ENCODE data around the gene TBC1D8.

TBC1D8 gene

DNA sequence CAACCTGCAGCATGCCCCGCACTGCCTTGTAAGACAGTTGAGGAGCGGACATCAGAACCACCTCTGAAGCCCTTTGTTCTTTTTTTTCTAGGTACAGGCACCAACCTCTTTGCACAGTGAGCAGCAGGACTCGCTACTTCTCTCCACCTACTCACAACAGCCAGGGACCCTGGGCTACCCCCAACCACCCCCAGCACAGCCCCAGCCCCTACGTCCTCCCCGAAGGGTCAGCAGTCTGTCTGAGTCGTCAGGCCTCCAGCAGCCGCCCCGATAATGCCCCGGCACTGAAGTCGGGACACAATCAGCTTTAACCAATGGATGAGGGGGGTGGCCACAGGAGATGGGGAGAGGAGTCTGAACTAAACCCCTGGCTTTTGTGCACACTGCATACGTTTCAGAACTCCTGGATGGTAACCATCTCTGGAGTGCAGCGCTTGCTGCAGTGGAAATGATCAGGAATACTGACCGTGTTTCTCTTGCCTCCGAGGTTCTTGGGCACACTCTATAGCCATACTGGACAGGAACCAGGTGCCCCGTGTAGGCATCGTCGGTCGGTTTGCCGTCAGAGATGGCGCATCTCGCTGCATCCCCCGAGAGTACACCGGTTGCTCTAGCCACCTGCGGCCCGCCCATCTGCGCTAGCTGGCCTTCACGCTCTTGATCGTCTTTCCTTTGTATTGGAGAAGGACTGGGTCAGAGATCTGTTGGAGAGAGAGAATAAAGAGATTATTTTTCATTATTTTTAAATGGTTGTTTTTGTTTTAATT is 155.7 kb downstream of the TBC1D8 start:
- DNase-seq, result no peak

DNA sequence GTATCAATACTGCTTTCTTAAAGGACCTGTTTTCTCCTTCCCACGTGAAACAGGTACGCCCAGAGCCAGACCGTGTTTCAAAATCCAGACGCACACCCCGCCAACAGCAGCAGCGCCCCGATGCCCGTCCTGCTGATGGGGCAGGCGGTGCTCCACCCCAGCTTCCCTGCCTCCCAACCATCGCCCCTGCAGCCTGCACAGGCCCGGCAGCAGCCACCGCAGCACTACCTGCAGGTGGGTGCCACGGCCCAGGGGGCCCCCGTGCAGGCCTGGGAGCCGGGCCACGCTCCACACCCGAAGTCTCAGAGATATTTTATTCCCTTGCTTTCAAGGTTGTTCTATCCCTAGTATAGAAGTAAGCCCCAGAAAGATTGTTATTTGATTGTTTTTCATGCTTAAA is 157.9 kb downstream of the TBC1D8 start:
- no peak for DNase-seq

DNA sequence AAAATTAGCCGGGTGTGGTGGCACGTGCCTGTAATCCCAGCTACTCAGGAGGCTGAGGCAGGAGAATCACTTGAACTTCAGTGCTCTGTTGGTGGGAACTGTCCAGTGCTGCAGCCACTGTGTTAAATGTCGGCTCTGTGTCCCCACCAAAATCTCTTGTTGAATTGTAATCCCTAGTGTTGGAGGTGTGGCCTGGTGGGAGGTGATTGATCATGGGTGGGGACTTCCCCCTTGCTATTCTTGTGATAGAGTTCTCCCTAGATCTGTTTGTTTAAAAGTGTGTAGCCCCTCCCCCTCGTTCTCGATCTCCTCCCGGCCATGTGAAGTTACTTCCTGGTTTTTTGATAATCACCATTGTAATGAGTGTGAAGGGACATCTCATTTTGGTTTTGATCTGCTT is 158.9 kb downstream of the TBC1D8 start:
- DNase-seq, result no peak

DNA sequence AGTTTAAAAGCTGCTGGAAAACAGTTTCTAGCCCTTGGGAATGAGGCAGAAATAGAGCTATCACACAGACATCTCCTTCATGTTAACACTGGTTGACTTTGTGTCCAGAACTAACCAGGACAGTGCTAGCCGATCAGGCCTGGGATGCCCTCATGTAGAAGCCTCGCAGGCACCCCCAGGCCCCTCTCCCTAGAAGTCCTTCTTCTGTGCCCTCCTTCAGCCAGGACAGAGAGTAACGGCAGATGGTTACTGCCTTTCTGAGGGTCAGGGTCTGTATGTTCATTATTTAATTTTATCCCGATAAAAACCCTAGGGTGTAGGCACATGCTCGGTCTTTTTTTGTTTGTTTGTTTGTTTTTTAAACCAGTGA is 159.8 kb downstream of the TBC1D8 start:
- DNase-seq, result no peak

DNA sequence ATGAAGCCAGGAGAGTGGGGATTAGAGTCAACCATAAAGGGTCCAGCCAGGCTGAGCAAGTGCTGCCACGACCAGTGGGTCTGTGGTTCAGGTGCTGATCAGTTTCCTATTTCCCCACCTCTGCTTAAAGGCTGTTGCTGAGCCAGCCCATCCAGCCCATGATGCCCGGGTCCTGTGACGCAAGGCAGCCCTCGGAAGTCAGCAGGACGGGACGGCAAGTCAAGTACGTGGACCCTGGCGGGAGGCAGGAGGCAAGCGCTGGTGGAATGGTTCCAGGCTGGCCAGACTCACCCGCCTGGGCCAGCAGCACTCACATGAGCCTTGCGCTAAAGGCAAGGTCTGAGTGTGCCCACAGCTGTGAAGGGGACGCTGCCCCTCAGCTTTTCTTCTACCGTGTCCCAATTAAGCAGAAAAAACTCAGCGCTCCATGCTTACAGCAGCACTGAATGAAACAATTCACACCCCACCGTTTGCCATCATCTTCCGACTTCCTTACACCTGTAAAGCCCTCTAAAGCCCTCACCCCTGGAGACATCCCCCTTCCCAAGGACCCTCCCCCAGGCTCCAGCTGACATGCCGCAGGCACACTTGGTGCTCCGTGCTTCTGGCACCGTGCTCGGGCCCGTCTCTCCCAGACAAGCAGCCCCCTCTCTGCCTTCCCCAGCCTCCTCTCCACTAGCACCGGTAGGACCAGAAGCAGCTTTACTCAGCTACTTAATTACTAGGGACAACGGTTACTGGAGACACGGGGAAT is 160.4 kb downstream of the TBC1D8 start:
- DNase-seq, result no peak

DNA sequence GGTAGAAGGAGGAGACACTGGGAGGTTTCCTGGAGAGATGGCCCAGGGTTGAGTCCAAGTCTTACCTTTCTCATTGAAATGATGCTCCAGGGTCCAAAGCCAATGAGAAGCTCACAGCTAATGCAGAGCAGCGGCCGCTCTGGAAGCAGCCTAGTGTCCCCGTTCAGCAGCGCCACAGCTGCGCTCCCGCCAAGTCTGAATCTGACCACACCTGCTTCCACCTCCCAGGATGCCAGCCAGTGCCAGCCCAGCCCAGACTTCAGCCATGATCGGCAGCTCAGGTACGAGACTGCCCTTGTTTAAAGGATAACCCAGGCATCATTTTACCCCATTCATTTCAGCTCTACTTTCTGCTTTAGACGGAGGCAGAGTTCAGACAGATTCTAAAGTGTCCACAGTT is 161.0 kb downstream of the TBC1D8 start:
- no peak for DNase-seq

DNA sequence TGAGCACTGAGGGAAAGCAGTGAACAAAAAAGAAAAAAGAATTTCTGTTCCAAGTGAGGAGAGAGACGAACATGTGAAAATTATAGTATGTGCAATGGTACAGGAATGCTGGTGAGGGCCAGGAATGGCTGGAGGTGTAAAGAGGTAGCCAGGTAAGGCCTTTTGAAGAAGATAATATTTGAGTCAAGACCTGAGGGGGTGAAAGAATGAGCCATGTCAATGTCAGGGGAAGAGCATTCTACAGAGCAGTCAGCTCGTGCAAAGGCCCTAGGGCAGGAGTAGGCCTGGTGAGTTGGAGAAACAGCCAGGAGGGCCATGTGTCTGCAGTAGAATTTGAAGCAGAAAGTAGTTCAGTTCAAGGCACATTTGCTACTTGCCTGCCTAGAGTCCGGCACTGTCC is 161.5 kb downstream of the TBC1D8 start:
- DNase-seq, result no peak

DNA sequence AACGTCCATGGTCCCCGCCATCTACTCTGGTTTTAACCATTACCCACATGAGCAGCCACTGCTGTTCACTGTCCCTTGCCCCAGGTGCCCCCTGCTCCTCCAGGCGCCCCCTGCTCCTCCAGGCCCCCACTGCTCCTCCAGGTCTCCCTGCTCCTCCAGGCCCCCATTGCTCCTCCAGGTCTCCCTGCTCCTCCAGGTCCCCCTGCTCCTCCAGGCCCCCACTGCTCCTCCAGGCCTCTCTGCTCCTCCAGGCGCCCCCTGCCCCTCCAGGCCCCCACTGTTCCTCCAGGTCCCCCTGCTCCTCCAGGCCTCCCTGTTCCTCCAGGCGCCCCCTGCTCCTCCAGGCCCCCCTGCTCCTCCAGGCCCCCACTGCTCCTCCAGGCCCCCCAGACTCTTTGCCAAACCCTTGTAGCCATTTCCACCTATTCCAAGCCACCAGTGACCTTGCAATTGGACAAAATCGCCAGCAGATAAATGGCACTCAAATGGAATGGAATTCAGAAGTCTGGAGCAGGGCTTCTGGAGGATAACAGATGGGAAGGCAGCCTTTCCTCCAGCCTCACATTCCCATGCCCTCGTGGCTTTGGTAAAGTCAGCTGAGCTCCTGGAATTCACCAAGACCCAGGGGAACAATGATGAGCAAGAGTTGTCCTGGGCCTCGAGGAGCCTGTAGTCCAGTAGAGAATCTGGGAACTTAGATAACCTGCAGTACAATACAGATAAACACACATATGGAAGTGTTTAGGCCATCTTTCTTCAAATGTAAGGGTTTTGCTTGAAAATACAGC is 162.4 kb downstream of the TBC1D8 start:
- DNase-seq, result no peak

DNA sequence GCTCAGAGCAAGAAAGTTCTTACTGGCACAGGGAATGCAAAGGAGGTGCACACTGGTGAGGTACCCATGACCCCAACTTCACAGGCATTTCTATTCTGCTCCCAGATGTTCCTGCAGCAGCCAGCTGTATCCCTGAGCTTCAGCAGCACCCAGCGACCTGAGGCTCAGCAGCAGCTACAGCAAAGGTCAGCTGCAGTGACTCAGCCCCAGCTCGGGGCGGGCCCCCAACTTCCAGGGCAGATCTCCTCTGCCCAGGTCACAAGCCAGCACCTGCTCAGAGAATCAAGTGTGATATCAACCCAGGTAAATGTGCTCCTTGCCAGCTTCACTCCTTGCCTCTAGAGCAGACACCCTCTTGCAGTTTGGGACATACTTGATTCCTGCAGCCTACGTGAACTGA is 163.2 kb downstream of the TBC1D8 start:
- no peak for DNase-seq

DNA sequence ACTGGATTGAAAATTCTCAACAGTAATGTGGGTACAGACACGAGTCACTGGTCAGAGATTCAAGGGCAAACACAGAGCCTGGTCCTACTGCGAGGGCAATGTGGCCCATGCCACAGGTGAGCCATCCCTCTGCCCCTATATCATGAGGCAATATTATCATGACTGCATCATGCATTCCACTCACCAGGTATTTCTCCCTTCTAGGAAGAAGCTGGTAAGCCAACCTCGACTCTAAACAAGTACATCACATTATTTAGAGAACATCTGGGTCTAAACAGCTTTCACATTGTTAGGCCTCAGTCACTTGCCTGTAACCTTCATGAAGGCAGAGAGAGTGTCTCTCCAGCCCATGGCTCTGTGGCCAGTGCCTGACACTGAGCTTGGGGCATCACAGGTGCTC is 163.6 kb downstream of the TBC1D8 start:
- DNase-seq, result no peak

DNA sequence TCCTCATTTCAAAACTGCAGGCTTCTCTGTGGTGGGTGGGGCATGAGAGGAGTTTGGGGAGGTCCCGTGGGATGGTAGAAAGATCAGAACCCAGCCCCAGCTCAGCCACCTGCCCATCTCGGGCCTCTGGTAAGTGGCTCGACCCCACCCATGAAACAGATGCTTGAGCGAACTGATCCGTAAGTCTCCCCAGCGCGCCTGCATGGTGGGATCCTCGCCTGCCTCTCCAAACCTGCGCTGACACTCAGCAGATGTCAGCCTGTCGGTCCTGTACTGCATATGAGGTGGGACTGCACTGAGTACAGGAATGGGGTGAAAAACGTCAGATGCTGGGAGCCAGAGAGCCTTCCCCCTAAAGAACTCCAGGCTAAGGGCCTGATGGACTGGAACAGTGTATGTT is 165.0 kb downstream of the TBC1D8 start:
- no peak for DNase-seq

DNA sequence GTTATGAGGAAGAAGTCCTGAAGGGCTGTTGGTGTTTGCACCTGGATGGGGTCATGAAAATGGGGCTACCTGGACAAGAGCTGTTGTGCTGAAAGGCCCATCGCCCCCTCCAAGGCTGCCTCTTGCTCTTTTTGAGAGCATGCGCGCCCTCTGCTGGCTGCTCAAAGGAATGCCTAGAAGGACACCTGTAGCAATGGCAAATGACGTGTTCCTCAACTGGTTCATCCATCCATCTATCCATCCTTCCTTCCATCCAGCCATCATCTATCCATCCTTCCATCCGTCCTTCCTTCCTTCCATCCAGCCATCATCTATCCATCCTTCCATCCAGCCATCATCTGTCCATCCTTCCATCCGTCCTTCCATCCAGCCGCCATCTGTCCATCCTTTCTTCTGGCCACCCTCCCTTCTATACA is 166.3 kb downstream of the TBC1D8 start:
- peak in 9 of 14 donors; percentile 5 to 49 (median 33) for DNase-seq

DNA sequence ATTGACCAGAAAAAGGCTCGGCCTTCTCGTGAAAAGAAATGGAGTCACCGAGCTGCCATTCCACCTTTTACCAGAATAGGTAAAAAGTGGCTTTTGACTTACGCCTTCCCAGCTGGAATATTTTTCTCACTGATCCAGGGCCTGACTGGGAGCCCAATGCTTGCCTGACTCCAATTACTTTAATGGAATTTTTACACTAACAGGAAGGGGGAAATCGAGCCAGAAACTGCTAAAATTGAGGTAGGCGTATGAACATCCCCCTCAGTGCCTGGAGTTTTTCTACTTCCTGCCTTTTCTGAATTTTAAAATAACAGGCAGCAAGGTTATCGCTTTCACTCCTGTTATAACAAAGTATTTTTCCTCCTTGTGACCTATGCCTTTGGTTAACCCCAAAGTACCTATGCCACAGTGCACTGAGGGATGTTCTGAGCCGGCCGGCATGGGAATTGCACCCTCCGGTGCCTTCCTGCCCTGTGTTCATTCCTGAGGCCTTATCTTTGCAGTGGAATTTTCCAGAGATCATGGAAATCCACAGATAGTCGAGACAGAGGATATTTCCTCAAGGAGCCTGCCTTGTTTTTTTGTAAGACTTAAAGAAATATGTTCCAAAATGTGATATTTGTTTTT is 167.4 kb downstream of the TBC1D8 start:
- DNase-seq, result no peak

DNA sequence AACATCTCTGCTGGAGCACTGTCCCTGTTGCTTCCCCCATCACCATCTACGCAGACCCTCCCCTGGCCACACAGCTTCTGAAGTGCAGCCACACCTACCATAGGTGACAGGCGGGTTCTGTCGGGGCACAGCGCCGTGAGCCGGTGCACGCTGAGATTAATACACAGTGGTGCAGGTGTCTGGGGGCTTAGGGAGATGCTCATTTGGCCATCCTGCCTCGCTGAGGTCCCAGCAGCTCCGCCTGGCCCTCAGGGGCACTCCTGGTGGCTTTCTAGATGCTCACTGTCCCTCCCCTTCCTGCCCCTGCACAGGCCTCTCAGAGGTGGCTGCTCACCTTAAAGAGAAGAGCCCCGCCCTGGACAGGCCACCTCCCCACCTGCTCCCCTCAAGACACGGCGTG is 168.0 kb downstream of the TBC1D8 start:
- DNase-seq, result no peak

DNA sequence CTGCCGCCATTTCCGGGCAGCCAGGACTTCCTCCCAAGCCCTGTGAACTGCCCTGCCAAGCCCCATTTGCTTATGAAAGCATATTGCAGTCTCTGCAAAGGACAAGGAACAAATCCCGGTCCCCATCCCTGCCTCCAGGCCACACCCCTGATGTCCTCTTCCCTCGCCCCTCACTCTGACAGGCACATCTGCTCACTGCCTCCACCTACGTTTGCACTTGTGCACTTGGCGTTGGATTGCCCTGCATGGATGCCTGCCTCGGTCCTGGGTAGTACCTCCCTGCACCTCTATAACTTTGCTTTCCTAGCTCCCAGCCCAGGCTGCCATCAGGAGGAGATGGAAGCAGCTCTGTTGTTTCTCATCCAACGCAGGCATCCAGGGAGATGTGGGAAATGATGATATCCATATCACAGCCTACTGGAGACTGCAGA is 168.7 kb downstream of the TBC1D8 start:
- no peak for DNase-seq

DNA sequence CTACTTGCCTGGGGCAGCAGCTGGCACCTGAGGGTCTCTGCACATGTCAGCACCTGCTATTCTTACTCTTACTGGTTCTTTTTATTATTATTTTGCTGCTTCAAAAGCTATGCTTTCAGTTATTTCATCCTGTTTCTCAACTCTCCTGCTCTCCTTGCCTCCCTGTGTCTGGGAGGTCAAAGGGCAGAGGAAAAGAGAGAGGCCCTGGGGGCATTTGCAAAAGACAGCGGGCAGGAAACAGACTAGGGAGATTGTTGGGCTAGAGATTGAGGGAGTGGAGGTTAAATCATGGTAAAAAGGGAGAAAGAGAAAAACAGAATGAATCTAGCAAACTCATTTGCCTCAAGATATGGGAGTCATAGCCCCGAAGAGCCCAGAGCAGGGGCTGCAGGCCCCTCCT is 170.2 kb downstream of the TBC1D8 start:
- DNase-seq, result no peak

DNA sequence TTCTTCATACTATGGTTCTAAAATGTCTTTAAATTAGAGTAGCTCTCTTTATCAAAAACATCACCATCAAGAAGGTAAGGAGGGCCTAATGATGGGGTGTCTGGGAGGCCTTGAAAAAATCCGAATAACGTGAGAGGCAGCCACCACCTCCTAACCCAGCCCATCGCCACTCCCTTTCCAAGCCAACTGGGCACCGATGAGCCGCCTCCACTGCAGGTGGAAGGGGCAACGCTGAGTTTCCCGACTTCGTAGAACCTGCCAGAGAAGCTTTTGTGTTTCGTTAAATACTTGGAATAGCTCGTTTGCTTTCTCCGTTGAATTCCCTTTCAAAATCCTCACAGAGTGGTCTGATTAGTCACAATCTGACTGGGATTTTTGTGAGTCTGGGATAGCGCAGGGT is 171.1 kb downstream of the TBC1D8 start:
- DNase-seq, result no peak

DNA sequence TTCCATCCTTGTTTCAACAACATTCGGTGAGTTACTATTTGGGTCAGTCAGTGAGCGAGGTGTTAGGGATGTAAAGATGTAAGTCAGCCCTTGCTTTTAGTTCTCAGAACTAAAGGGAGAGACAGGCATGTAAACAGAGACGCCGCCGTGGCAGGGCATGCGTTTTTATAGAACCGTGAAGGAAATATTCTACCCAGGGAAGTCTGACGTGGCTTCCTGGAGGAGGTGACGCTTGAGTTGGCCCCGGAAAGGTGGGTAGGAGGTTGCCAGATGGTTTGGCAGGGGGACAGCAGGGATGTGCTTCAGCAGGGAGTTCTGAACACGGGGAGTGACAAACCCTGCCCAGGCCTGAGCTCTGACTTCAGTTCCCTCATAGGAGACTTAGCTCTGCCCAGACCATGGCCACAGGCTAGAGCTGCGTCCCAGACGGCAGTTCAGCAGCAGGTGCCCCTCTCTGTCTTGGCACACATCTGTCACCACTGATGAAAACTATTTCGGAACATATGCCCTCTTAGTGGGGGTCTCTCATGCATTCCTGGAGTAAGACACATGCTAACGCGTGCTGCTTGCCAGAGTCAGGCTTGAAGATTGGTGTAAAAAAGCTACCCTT is 172.5 kb downstream of the TBC1D8 start:
- peak in 2 of 14 donors; percentile 13 to 54 for DNase-seq

DNA sequence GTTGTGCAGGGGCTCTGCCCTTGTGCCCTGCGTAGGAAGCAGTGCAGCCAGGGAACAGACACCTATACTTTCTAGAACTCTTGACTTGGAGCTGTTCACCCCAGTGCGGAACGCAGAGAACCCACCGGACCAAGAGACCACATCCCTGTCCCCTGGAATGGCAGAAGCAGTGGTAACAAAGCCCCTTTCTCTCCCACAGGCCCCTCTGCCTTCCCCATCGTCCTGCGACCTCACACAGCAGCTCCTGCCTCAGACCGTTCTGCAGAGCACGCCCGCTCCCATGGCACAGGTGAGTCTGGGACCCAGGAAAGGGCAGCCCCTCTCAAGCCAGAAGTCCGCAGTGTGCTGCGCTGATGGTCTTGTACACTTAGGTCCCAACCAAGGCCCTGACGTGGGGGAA is 173.7 kb downstream of the TBC1D8 start:
- no peak for DNase-seq

DNA sequence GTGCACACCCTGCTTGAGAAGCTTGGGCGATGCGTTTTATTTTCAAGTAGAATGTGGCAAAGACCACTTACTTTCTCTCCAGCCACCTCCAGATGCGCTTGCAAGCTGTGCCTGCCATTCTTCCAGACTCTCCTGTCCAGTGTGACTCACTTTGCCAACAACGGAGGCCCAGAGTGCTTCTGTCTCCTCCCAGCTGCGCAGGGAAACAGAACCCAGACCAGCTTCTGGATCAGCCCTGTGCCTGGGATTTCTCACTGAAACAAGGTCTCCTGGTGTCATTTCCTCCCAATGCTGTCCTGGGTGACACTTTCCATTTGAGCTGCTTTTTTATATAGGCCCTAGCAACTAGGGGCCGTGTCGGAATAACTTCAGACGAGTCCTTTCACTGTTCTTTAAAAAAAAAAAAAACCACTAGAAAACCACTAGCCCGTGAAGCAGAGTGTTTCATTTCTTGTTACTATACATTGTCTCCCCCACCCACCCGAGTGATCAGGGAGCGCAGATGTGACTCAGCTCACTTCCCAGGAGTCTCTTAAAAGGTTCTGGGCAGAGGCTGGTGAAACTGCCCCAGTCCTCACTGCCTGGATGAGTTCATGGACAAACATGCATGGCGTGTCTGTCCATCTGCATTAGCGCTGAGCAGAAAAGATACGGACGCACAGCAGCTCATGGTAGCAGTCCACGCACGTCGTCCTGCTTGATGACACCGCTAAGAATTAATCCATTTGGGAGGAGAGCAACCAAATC is 174.4 kb downstream of the TBC1D8 start:
- DNase-seq, result no peak

DNA sequence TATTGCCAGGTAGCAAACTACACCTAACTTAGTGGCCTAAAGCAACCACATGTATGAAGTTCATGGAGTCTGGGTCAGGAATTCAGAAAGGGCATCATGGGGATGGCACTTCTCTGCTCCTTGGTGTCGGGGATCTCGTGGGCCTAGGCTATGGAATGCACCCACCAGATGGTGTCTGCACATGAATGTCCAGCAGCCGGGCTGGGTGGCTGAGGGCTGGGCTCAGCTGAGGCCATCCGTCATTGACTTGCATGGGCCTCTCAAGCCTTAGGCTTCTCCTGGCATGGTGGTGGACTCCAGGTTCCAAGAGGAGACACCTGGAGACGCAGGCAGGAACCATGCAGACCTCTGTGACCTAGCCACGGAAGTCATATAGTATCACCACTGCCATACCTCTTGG is 175.1 kb downstream of the TBC1D8 start:
- no peak for DNase-seq

DNA sequence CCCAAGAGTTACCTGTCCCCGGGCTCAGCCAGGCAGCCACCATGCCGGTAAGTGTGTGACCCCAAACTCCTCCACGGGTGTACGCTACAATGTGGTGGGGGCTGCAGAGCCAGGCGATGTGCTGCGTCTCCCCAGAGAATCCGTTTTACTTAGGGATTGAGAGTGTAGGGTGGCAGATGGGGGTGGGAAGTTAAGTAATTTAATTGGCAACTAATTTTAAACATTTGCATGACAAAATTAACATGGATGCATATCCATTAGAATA is 175.7 kb downstream of the TBC1D8 start:
- DNase-seq, result no peak

Data from C1 segment of cervical spinal cord (tissue), 14 donors.